ENCODE measurements around the gene IL2RA. TPM values are rescaled to one million over a fixed set of nuclear protein-coding genes. Genes with fewer than 3 reads are reported as not detected.

The IL2RA gene
- total and polyA plus RNA-seq, 2 experiments from 2014 or later, result not detected

DNA sequence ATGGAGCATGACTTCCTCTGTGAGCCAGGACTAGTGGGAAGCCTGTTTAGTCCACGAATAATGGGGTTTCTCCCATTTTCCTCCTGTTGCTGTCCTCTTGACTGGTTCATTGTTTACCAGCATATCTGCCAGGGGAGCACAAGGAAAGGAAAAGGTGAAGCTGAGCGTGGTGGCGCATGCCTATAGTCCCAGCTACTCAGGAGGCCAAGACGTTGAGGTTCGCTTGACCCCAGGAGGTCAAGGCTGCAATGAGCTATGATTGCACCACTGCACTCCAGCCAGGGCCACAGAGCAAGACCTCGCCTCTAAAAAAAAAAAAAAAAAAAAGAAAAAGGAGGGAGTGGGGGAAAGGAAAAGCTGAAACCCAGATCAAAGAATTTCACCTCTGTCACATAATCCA is 5.8 kb upstream of the IL2RA start (continued):
- TF ChIP-seq, protein P1, sequence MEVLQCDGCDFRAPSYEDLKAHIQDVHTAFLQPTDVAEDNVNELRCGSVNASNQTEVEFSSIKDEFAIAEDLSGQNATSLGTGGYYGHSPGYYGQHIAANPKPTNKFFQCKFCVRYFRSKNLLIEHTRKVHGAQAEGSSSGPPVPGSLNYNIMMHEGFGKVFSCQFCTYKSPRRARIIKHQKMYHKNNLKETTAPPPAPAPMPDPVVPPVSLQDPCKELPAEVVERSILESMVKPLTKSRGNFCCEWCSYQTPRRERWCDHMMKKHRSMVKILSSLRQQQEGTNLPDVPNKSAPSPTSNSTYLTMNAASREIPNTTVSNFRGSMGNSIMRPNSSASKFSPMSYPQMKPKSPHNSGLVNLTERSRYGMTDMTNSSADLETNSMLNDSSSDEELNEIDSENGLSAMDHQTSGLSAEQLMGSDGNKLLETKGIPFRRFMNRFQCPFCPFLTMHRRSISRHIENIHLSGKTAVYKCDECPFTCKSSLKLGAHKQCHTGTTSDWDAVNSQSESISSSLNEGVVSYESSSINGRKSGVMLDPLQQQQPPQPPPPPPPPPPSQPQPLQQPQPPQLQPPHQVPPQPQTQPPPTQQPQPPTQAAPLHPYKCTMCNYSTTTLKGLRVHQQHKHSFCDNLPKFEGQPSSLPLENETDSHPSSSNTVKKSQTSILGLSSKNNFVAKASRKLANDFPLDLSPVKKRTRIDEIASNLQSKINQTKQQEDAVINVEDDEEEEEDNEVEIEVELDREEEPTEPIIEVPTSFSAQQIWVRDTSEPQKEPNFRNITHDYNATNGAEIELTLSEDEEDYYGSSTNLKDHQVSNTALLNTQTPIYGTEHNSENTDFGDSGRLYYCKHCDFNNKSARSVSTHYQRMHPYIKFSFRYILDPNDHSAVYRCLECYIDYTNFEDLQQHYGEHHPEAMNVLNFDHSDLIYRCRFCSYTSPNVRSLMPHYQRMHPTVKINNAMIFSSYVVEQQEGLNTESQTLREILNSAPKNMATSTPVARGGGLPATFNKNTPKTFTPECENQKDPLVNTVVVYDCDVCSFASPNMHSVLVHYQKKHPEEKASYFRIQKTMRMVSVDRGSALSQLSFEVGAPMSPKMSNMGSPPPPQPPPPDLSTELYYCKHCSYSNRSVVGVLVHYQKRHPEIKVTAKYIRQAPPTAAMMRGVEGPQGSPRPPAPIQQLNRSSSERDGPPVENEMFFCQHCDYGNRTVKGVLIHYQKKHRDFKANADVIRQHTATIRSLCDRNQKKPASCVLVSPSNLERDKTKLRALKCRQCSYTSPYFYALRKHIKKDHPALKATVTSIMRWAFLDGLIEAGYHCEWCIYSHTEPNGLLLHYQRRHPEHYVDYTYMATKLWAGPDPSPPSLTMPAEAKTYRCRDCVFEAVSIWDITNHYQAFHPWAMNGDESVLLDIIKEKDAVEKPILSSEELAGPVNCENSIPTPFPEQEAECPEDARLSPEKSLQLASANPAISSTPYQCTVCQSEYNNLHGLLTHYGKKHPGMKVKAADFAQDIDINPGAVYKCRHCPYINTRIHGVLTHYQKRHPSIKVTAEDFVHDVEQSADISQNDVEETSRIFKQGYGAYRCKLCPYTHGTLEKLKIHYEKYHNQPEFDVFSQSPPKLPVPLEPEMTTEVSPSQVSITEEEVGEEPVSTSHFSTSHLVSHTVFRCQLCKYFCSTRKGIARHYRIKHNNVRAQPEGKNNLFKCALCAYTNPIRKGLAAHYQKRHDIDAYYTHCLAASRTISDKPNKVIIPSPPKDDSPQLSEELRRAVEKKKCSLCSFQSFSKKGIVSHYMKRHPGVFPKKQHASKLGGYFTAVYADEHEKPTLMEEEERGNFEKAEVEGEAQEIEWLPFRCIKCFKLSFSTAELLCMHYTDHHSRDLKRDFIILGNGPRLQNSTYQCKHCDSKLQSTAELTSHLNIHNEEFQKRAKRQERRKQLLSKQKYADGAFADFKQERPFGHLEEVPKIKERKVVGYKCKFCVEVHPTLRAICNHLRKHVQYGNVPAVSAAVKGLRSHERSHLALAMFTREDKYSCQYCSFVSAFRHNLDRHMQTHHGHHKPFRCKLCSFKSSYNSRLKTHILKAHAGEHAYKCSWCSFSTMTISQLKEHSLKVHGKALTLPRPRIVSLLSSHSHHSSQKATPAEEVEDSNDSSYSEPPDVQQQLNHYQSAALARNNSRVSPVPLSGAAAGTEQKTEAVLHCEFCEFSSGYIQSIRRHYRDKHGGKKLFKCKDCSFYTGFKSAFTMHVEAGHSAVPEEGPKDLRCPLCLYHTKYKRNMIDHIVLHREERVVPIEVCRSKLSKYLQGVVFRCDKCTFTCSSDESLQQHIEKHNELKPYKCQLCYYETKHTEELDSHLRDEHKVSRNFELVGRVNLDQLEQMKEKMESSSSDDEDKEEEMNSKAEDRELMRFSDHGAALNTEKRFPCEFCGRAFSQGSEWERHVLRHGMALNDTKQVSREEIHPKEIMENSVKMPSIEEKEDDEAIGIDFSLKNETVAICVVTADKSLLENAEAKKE (CRISPR knock-in tag; IDR thresholded peaks at IDR 0.05), result no peak
- TF ChIP-seq JUNB (IDR thresholded peaks at IDR 0.05; ENCODE audit: unreplicated experiment), result no peak
- TF ChIP-seq EZH2 (IDR thresholded peaks at IDR 0.05; ENCODE audit: low read depth, unreplicated experiment), result no peak
- TF ChIP-seq ZNF331 (CRISPR knock-in tag; IDR thresholded peaks at IDR 0.05; ENCODE audit: low read depth), result no peak
- TF ChIP-seq NANOG (IDR thresholded peaks at IDR 0.05; ENCODE audit: borderline replicate concordance), result no peak
- no peak for TF ChIP-seq ZNF114 (CRISPR knock-in tag; IDR thresholded peaks at IDR 0.05)

DNA sequence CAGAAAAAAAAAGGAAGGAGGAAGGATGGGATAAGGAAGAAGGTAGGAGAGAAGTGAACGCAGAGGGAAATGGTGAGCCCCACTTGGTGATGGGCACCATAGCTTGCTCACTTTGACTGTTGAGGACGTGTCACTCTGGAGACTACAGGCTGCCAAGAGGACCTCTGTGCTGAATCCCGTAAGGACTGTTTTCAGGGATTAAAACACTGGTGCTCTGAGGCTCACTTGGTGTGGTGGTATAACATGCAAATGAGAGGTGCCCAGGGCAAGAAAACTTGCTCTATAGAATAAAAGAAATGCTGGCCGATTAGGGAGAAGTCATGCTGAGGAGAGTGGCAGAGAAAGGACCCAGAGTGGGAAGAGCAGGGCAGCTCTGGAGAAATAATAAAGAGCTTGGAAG is 5.3 kb upstream of the IL2RA start:
- Mint-ChIP-seq H3K4me1 (no peaks in the 10 kb centered on the region), H3K27ac (no peak overlapping the region)
- no peak overlapping the region for H3K4me3 ChIP-seq

More for the DNA sequence above, 5.3 kb upstream of the IL2RA start:
- no peaks in the 10 kb centered on the region for H3K27me3 ChIP-seq (ENCODE audit: insufficient read depth)
- H3K27ac ChIP-seq (ENCODE audit: low read depth), result no peak overlapping the region
- Mint-ChIP-seq H3K27me3 (ENCODE audit: insufficient read depth, low read depth, poor library complexity) (no peaks in the 10 kb centered on the region), H3K9me3 (peaks cover 3% of the 10 kb centered on the region; the same call in 1 of the 3 replicates), H3K36me3 (ENCODE audit: low read depth) (no peaks in the 10 kb centered on the region), H3K4me3 (no peak overlapping the region)
- H3K79me2 ChIP-seq (replicated peaks; ENCODE audit: insufficient read depth), result no peaks in the 10 kb centered on the region
- H4K20me1 ChIP-seq (replicated peaks; ENCODE audit: insufficient read depth), result no peaks in the 10 kb centered on the region; the same call in 1 of the 2 replicates
- DNase-seq (ENCODE audit: low spot score), result no peak
- H2AFZ ChIP-seq, result no peak overlapping the region
- no peak for TF ChIP-seq CREB1 (CRISPR knock-in tag; IDR thresholded peaks at IDR 0.05; ENCODE audit: low read depth)
- no peak for TF ChIP-seq NANOG (IDR thresholded peaks at IDR 0.05; ENCODE audit: borderline replicate concordance)
- TF ChIP-seq, protein P2, sequence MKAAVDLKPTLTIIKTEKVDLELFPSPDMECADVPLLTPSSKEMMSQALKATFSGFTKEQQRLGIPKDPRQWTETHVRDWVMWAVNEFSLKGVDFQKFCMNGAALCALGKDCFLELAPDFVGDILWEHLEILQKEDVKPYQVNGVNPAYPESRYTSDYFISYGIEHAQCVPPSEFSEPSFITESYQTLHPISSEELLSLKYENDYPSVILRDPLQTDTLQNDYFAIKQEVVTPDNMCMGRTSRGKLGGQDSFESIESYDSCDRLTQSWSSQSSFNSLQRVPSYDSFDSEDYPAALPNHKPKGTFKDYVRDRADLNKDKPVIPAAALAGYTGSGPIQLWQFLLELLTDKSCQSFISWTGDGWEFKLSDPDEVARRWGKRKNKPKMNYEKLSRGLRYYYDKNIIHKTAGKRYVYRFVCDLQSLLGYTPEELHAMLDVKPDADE (IDR thresholded peaks at IDR 0.05), result no peak
- no peak for TF ChIP-seq EZH2phosphoT487 (IDR thresholded peaks at IDR 0.05; ENCODE audit: unreplicated experiment)
- TF ChIP-seq EZH2 (IDR thresholded peaks at IDR 0.05; ENCODE audit: low read depth, unreplicated experiment), result no peak
- TF ChIP-seq, protein P1 (CRISPR knock-in tag; IDR thresholded peaks at IDR 0.05), result no peak
- 0 out of 2 replicates have a peak, but pooled peaks cover 3% of the 10 kb centered on the region for H3K9me2 ChIP-seq (ENCODE audit: insufficient read depth)
- H3K4me2 ChIP-seq, result no peak overlapping the region
- H3K4me1 ChIP-seq (ENCODE audit: insufficient read depth), result no peaks in the 10 kb centered on the region
- no peak for ATAC-seq
- no peaks in the 10 kb centered on the region for H3K36me3 ChIP-seq (ENCODE audit: insufficient read depth)
- no peaks in the 10 kb centered on the region for H3F3A ChIP-seq (replicated peaks; ENCODE audit: low read depth)

Data from GM23338 (cell line).